HCT116 (cell line): ENCODE results near the gene RACGAP1. TPM values are rescaled to one million over a fixed set of nuclear protein-coding genes. Genes with fewer than 3 reads are reported as not detected.

Experiments used
- ATAC-seq: fragments of 200-7000 bp; cut with Tn5 transposase; 2 replicates; pipeline ENCODE4 v1.9.1; 2020; ENCODE audit warnings: mild to moderate bottlenecking, moderate library complexity
- BruUV-seq: library from RNA; stranded (reverse); fragments of 400-500 nt; replicated peaks from 2 replicates; lab custom pipeline; 2021; lab: Mats Ljungman, UMichigan
- CTCF ChIA-PET: fragments of 300-600 bp; sonication (Branson Sonifier 250); formaldehyde crosslinking; loops from one replicate; lab custom pipeline; 2021; ENCODE audit warnings: antibody characterized with exemption; lab: Charles Lee
- POLR2A ChIA-PET: fragments of 300-600, 350-600 bp; sonication (Branson Sonifier 250); formaldehyde crosslinking; loops from one replicate; lab custom pipeline; 2021; ENCODE audit warnings: antibody characterized with exemption; lab: Charles Lee
- RAD21 ChIA-PET, 2 experiments: fragments of 300-600 bp; sonication (Branson Sonifier 250); formaldehyde crosslinking; loops; one replicate each; lab custom pipeline; 2023; ENCODE audit warnings: low total read pairs in 2 of 2; ENCODE audit not compliant: uncharacterized antibody in 2 of 2, unreplicated experiment in 2 of 2, low non-redundant PET in 1 of 2; lab: Charles Lee
- DNase-seq: peaks from one replicate; pipeline ENCODE4 v3.0.0-alpha.2; 2010; ENCODE audit warnings: low read depth, low spot score
- H2AFZ ChIP-seq: fragments of 200-600 bp; shearing (Covaris generic), sonication (generic); 2 replicates; pipeline ENCODE4 v1.6.1; 2017; ENCODE audit warnings: low read depth, mixed run types, mixed read lengths, antibody characterized with exemption, low read length; ENCODE audit not compliant: poor library complexity, severe bottlenecking
- H3K27ac ChIP-seq: 2 replicates; pipeline ENCODE4 v1.5.1; 2012; ENCODE audit warnings: low read depth, low read length
- H3K27me3 ChIP-seq: fragments of 200-600 bp; sonication (generic); 2 replicates; pipeline ENCODE4 v1.6.1; 2016; ENCODE audit warnings: mixed run types, low read length, mixed read lengths; ENCODE audit not compliant: insufficient read depth
- H3K36me3 ChIP-seq, 2 experiments: fragments of 200-500 bp in 1 of 2; fragments of 200-600 bp in 1 of 2; sonication (Bioruptor generic) in 1 of 2; sonication (generic) in 1 of 2; 2 replicates each; pipeline versions ENCODE4 v1.5.1 to v1.6.1; 2014 to 2016; ENCODE audit warnings: low read length in 2 of 2, inconsistent platforms in 1 of 2, mixed read lengths in 1 of 2, mixed run types in 1 of 2; ENCODE audit not compliant: insufficient read depth in 2 of 2, control insufficient read depth in 1 of 2
- H3K4me1 ChIP-seq, 2 experiments: fragments of 200-600 bp in 1 of 2; sonication (generic) in 1 of 2; 2 replicates each; pipeline versions ENCODE4 v1.5.1 to v1.6.1; 2012 to 2017; ENCODE audit warnings: low read length in 2 of 2, inconsistent platforms in 1 of 2, mild to moderate bottlenecking in 1 of 2, mixed read lengths in 1 of 2, mixed run types in 1 of 2, moderate library complexity in 1 of 2; ENCODE audit not compliant: insufficient read depth in 2 of 2, control insufficient read depth in 1 of 2
- H3K4me2 ChIP-seq: fragments of 200-600 bp; sonication (generic); 2 replicates; pipeline ENCODE4 v1.6.1; 2017; ENCODE audit warnings: mixed run types, low read length, mixed read lengths
- H3K4me3 ChIP-seq, 2 experiments: fragments of 200-600 bp in 1 of 2; sonication (generic) in 1 of 2; replicated peaks in 1 of 2; 2 replicates each; pipeline ENCODE4 v1.5.1; 2011 to 2016; ENCODE audit warnings: low read length in 2 of 2, control low read depth in 1 of 2, low read depth in 1 of 2, mild to moderate bottlenecking in 1 of 2, mixed read lengths in 1 of 2, mixed run types in 1 of 2
- H3K79me2 ChIP-seq: fragments of 200-600 bp; sonication (generic); 2 replicates; pipeline ENCODE4 v1.6.1; 2017; ENCODE audit warnings: mild to moderate bottlenecking, mixed run types, low read length, moderate library complexity, mixed read lengths; ENCODE audit not compliant: insufficient read depth
- H3K9ac ChIP-seq: fragments of 200-600 bp; sonication (generic); 2 replicates; pipeline ENCODE4 v1.6.1; 2016; ENCODE audit warnings: low read length, mixed read lengths
- H3K9me2 ChIP-seq: fragments of 200-600 bp; sonication (generic), shearing (Covaris generic); 2 replicates; pipeline ENCODE4 v1.6.1; 2017; ENCODE audit warnings: mixed run types, mild to moderate bottlenecking, moderate library complexity; ENCODE audit not compliant: insufficient read depth
- H3K9me3 ChIP-seq, 2 experiments: fragments of 200-500 bp in 1 of 2; fragments of 200-600 bp in 1 of 2; sonication (Bioruptor generic) in 1 of 2; sonication (generic) in 1 of 2; 2 replicates each; pipeline ENCODE4 v1.6.1; 2014 to 2017; ENCODE audit warnings: low read length in 2 of 2, mixed read lengths in 2 of 2, inconsistent platforms in 1 of 2, low read depth in 1 of 2, mild to moderate bottlenecking in 1 of 2, mixed run types in 1 of 2, moderate library complexity in 1 of 2; ENCODE audit not compliant: control insufficient read depth in 1 of 2, insufficient read depth in 1 of 2
- H4K20me1 ChIP-seq: fragments of 200-600 bp; sonication (generic), shearing (Covaris generic); 2 replicates; pipeline ENCODE4 v1.6.1; 2017; ENCODE audit warnings: mixed run types, mild to moderate bottlenecking, moderate library complexity; ENCODE audit not compliant: insufficient read depth
- EGR1 ChIP-seq: IDR thresholded peaks from 2 replicates; pipeline ENCODE4 v1.6.1; 2012; ENCODE audit warnings: low read depth
- ELF1 ChIP-seq: IDR thresholded peaks from 2 replicates; pipeline ENCODE4 v1.6.1; 2012; ENCODE audit warnings: low read depth, borderline replicate concordance
- EZH2 ChIP-seq: fragments of 200-600 bp; sonication (generic); IDR thresholded peaks from 2 replicates; pipeline ENCODE4 v1.6.1; 2017; ENCODE audit warnings: antibody characterized with exemption, mixed run types
- EZH2phosphoT487 ChIP-seq: fragments of 200-600 bp; IDR thresholded peaks from 2 replicates; pipeline ENCODE4 v1.6.1; 2018; ENCODE audit warnings: antibody characterized with exemption, borderline replicate concordance
- FOSL1 ChIP-seq: IDR thresholded peaks from 2 replicates; pipeline ENCODE4 v1.6.1; 2012; ENCODE audit warnings: low read depth
- JUND ChIP-seq: IDR thresholded peaks from 2 replicates; pipeline ENCODE4 v1.6.1; 2012
- MAX ChIP-seq: IDR thresholded peaks from 2 replicates; pipeline ENCODE4 v1.6.1; 2012
- POLR2A ChIP-seq: IDR thresholded peaks from 2 replicates; pipeline ENCODE4 v1.7.0; 2011; ENCODE audit warnings: borderline replicate concordance; ENCODE audit not compliant: insufficient read depth, insufficient read length; ENCODE audit errors: extremely low read depth
- POLR2AphosphoS5 ChIP-seq: IDR thresholded peaks from 2 replicates; pipeline ENCODE4 v1.6.1; 2011; ENCODE audit warnings: mild to moderate bottlenecking, low read depth, low read length, moderate library complexity
- SP1 ChIP-seq: IDR thresholded peaks from 2 replicates; pipeline ENCODE4 v1.6.1; 2012; ENCODE audit warnings: low read depth
- SRF ChIP-seq: IDR thresholded peaks from 2 replicates; pipeline ENCODE4 v1.6.1; 2012; ENCODE audit warnings: low read depth
- ZNF274 ChIP-seq: fragments of 200-500 bp; sonication (Bioruptor generic); IDR thresholded peaks from 2 replicates; pipeline ENCODE4 v1.6.1; 2014; ENCODE audit warnings: mild to moderate bottlenecking, low read depth, low read length, inconsistent platforms
- intact Hi-C: fragments of 100-400 bp; cut with micrococcal nuclease; formaldehyde crosslinking; loops from 2 replicates; pipeline ENCODE4 v1.10.0; 2022
- total RNA-seq: library from RNA; stranded (reverse); gene quantifications from one replicate; pipeline ENCODE4 v1.2.1, GENCODE V29; 2021; ENCODE audit not compliant: unreplicated experiment

RACGAP1 gene
- total RNA-seq, 1 experiment from 2014 or later: 147 TPM

GRCh38 chr12:49969651-49970429, 55.5 kb downstream of the RACGAP1 start:
- Histone ChIP-seq H3K79me2 (no peaks in the 10 kb centered on the region), H3K27me3 (0 out of 2 replicates have a peak, but pooled peaks cover 5% of the 10 kb centered on the region), H3K4me2 (no peak overlapping the region), H3K4me1 (peaks cover 0 to 16% of the 10 kb centered on the region in 2 experiments; a peak in 2 of 4 replicates), H3K4me3 (no peak overlapping the region), H2AFZ (no peak overlapping the region), H3K36me3 (no peaks in the 10 kb centered on the region), H3K27ac (no peak overlapping the region), H3K9ac (no peak overlapping the region), H3K9me2 (no peaks in the 10 kb centered on the region), H4K20me1 (no peaks in the 10 kb centered on the region), H3K9me3 (no peaks in the 10 kb centered on the region)
- BruUV-seq: no TSS peak
- POLR2A ChIA-PET: no interaction called here
- RAD21 ChIA-PET: no interaction called here
- TF ChIP-seq POLR2AphosphoS5 (no peak), SP1 (no peak), JUND (no peak), ZNF274 (no peak), FOSL1 (no peak), MAX (no peak), EZH2 (no peak), ELF1 (no peak), POLR2A (no peak), SRF (no peak), EZH2phosphoT487 (no peak), EGR1 (no peak)
- CTCF ChIA-PET: interaction anchor here (1.4 kb wide), 1 partner anchor 24 kb away, joined by 3 read pairs; no protein-coding TSS in a partner anchor
- no peak for DNase-seq
- intact Hi-C loops: loop anchor here (5.0 to 10.0 kb wide), 2 partner anchors 103 to 195 kb away; no protein-coding TSS in a partner anchor
- ATAC-seq: no peak
